ENCODE results near the gene VWF.
"Not testable (repeated sequence)": the region's sequence is repeated elsewhere in the genome, so short reads cannot be mapped to it uniquely, and the experiment has no call there.

VWF gene

GRCh38 chr12:6029401-6029800 is 95.1 kb downstream of the VWF start:
- DNase-seq, result no peak

- no peak for DNase-seq
Observed at GRCh38 chr12:6026998-6027397, 97.5 kb downstream of the VWF start.

GRCh38 chr12:6025703-6026298 is 98.7 kb downstream of the VWF start:
- not testable (repeated sequence) for DNase-seq

GRCh38 chr12:6024066-6024465 is 100.4 kb downstream of the VWF start:
- not testable (repeated sequence) for DNase-seq

GRCh38 chr12:6020930-6021329 is 103.5 kb downstream of the VWF start:
- no peak for DNase-seq

GRCh38 chr12:6020511-6020910 is 104.0 kb downstream of the VWF start:
- not testable (repeated sequence) for DNase-seq

GRCh38 chr12:6019256-6019655 is 105.2 kb downstream of the VWF start:
- DNase-seq, result not testable (repeated sequence)

GRCh38 chr12:6018265-6018664 is 106.2 kb downstream of the VWF start:
- no peak for DNase-seq

- no peak for DNase-seq
Observed at GRCh38 chr12:6016756-6017155, 107.7 kb downstream of the VWF start.

GRCh38 chr12:6016004-6016403 is 108.5 kb downstream of the VWF start:
- not testable (repeated sequence) for DNase-seq

- not testable (repeated sequence) for DNase-seq
Observed at GRCh38 chr12:6015271-6015670, 109.2 kb downstream of the VWF start.

- DNase-seq, result not testable (repeated sequence)
Observed at GRCh38 chr12:6010631-6011350, 113.7 kb downstream of the VWF start.

GRCh38 chr12:5997260-5997659 is 127.2 kb downstream of the VWF start:
- DNase-seq, result no peak

- DNase-seq, result no peak
Observed at GRCh38 chr12:5996459-5996858, 128.0 kb downstream of the VWF start.

GRCh38 chr12:5989621-5990020 is 134.8 kb downstream of the VWF start:
- DNase-seq, result no peak

- DNase-seq, result no peak
Observed at GRCh38 chr12:5988659-5989116, 135.8 kb downstream of the VWF start.

- DNase-seq, result no peak
Observed at GRCh38 chr12:5988088-5988487, 136.4 kb downstream of the VWF start.

GRCh38 chr12:5987573-5987972 is 136.9 kb downstream of the VWF start:
- no peak for DNase-seq

- no peak for DNase-seq
Observed at GRCh38 chr12:5985471-5985870, 139.0 kb downstream of the VWF start.

GRCh38 chr12:5984873-5985272 is 139.6 kb downstream of the VWF start:
- no peak for DNase-seq

- DNase-seq, result no peak
Observed at GRCh38 chr12:5982106-5982505, 142.4 kb downstream of the VWF start.

- DNase-seq, result no peak
Observed at GRCh38 chr12:5977556-5977955, 146.9 kb downstream of the VWF start.

- DNase-seq, result no peak
Observed at GRCh38 chr12:5976711-5977110, 147.8 kb downstream of the VWF start.

- DNase-seq, result no peak
Observed at GRCh38 chr12:5976196-5976595, 148.3 kb downstream of the VWF start.

Data from KG1 (cell line).